ENCODE data around the gene BDH1.

DNA sequence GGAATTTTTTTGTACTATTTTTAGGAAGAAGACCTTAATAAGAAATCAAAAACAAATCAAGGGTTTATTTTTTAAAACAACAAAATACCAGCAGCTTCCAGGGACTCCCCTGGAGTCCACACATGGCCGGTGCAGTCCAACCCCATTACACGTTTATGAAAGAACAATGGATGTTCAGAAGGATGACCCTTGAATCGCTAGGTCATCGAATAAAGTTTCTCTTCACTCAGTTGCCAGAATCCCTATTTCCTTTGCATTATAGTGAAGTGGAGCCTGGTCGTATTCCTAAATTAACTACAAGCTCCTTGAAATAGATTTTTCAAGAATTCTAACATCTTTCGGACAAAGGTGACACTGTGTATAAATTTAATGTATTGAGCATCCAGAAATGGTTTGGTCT is 95.1 kb downstream of the BDH1 start:
- TF ChIP-seq, protein P1, sequence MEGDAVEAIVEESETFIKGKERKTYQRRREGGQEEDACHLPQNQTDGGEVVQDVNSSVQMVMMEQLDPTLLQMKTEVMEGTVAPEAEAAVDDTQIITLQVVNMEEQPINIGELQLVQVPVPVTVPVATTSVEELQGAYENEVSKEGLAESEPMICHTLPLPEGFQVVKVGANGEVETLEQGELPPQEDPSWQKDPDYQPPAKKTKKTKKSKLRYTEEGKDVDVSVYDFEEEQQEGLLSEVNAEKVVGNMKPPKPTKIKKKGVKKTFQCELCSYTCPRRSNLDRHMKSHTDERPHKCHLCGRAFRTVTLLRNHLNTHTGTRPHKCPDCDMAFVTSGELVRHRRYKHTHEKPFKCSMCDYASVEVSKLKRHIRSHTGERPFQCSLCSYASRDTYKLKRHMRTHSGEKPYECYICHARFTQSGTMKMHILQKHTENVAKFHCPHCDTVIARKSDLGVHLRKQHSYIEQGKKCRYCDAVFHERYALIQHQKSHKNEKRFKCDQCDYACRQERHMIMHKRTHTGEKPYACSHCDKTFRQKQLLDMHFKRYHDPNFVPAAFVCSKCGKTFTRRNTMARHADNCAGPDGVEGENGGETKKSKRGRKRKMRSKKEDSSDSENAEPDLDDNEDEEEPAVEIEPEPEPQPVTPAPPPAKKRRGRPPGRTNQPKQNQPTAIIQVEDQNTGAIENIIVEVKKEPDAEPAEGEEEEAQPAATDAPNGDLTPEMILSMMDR (IDR thresholded peaks at IDR 0.05; ENCODE audit: low read depth, low read length), result no peak
- TF ChIP-seq, protein P2, sequence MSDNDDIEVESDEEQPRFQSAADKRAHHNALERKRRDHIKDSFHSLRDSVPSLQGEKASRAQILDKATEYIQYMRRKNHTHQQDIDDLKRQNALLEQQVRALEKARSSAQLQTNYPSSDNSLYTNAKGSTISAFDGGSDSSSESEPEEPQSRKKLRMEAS (IDR thresholded peaks at IDR 0.05; ENCODE audit: low read depth, low read length), result no peak
- TF ChIP-seq POLR2A (IDR thresholded peaks at IDR 0.05; ENCODE audit: extremely low read depth, insufficient read length), result no peak
